NB4 (cell line): ENCODE results near the gene DLG4.

ENCODE experiments used
- DNase-seq: peaks from one replicate; pipeline ENCODE4 v3.0.0; 2010; ENCODE audit warnings: low read depth
- H3K4me3 ChIP-seq: one replicate; pipeline ENCODE4 v1.5.1; 2011; ENCODE audit warnings: mild to moderate bottlenecking, low read depth, low read length, moderate library complexity
- CTCF ChIP-seq: IDR thresholded peaks from one replicate; pipeline ENCODE4 v1.5.1; 2012; ENCODE audit warnings: low read depth, low read length
- MAX ChIP-seq: IDR thresholded peaks from 2 replicates; pipeline ENCODE4 v1.6.1; 2011; ENCODE audit warnings: low read depth, low read length
- MYC ChIP-seq: IDR thresholded peaks from 2 replicates; pipeline ENCODE4 v1.6.1; 2011; ENCODE audit warnings: low read depth, low read length
- POLR2A ChIP-seq: IDR thresholded peaks from 2 replicates; pipeline ENCODE4 v1.6.1; 2011; ENCODE audit warnings: mild to moderate bottlenecking; ENCODE audit not compliant: insufficient read length; ENCODE audit errors: extremely low read depth

The DLG4 gene

GRCh38 chr17:7141824-7142223, 77.8 kb downstream of the DLG4 start:
- no peak overlapping the region for H3K4me3 ChIP-seq
- no peak for DNase-seq
- TF ChIP-seq POLR2A, result no peak

GRCh38 chr17:7139400-7139799, 80.2 kb downstream of the DLG4 start:
- TF ChIP-seq CTCF, result no peak
- TF ChIP-seq MYC, result no peak
- TF ChIP-seq POLR2A, result no peak
- TF ChIP-seq MAX, result no peak
- no peak overlapping the region for H3K4me3 ChIP-seq

GRCh38 chr17:7138800-7139381, 80.7 kb downstream of the DLG4 start:
- H3K4me3 ChIP-seq, result no peak overlapping the region
- no peak for TF ChIP-seq CTCF
- peak; percentile 22 for DNase-seq

More at GRCh38 chr17:7139400-7139799, 80.2 kb downstream of the DLG4 start:
- DNase-seq, result no peak

DNA sequence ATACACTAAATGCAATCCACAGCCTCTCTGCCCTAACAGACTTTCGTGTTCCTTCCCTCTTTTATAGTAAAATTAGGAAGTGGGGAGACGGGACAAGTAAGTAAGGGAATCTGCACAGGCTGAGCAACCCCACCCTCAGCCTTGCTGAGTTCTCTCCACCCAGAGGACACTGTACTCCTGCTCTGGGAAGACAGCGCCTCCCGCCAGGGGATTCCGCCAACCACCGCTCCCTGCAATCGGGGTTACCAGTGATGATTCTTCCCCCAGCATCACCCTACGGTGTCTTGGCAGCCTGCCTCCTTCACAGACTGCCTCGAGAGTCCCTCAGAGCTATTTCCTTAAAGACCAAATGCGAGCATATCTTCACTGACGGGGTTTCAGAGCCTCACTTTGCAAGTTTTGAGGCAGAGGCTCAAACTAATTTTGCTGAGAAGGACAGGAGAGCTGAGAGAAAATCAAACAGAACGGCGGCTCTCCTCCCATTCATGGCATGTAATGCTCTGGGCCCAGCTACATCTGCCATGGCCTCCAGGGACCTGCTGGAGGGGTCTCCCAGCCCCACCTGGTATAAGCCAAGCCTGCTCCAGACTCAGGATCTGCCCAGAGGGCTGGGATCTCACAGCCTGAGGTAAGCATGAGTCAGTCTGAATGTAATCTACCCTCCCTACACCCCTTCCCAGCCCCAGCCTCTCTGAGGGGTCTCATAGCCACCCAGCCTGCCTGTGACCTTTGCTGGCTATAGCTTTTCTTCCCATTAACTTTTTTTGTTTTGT, 82.3 kb downstream of the DLG4 start:
- DNase-seq, result no peak
- TF ChIP-seq MYC, result no peak
- no peak for TF ChIP-seq CTCF
- no peak for TF ChIP-seq POLR2A
- TF ChIP-seq MAX, result no peak
- H3K4me3 ChIP-seq, result no peak overlapping the region
